ENCODE measurements around the gene PDE11A.
A peak's percentile ranks its signal among the peaks of the same experiment; 100 is the strongest.

Gene PDE11A

GRCh38 chr2:177721087-177721486 lies 351.5 kb downstream of the PDE11A start:
- no peak for FAIRE-seq

GRCh38 chr2:177717831-177718618 lies 354.6 kb downstream of the PDE11A start:
- FAIRE-seq, result peak; percentile 69

GRCh38 chr2:177716484-177716883 lies 356.1 kb downstream of the PDE11A start:
- FAIRE-seq, result no peak

- no peak for FAIRE-seq
Measured at GRCh38 chr2:177715771-177716170, 356.8 kb downstream of the PDE11A start.

GRCh38 chr2:177714704-177715103 lies 357.9 kb downstream of the PDE11A start:
- FAIRE-seq, result no peak

- FAIRE-seq, result no peak
Measured at GRCh38 chr2:177712462-177712861, 360.1 kb downstream of the PDE11A start.

GRCh38 chr2:177711483-177712265 lies 360.9 kb downstream of the PDE11A start:
- FAIRE-seq, result peak; percentile 94

- no peak for FAIRE-seq
Measured at GRCh38 chr2:177710889-177711288, 361.7 kb downstream of the PDE11A start.

GRCh38 chr2:177709986-177710401 lies 362.6 kb downstream of the PDE11A start:
- no peak for FAIRE-seq

GRCh38 chr2:177708660-177709444 lies 363.7 kb downstream of the PDE11A start:
- FAIRE-seq, result no peak

GRCh38 chr2:177708106-177708505 lies 364.5 kb downstream of the PDE11A start:
- no peak for FAIRE-seq

GRCh38 chr2:177705511-177706173 lies 366.9 kb downstream of the PDE11A start:
- no peak for FAIRE-seq

- FAIRE-seq, result no peak
Measured at GRCh38 chr2:177703159-177703558, 369.4 kb downstream of the PDE11A start.

GRCh38 chr2:177698281-177698680 lies 374.3 kb downstream of the PDE11A start:
- FAIRE-seq, result peak; percentile 97

GRCh38 chr2:177694348-177694747 lies 378.2 kb downstream of the PDE11A start:
- no peak for FAIRE-seq

GRCh38 chr2:177693658-177694339 lies 378.8 kb downstream of the PDE11A start:
- FAIRE-seq, result peak; percentile 85

- no peak for FAIRE-seq
Measured at GRCh38 chr2:177692783-177693269, 379.8 kb downstream of the PDE11A start.

- peak; percentile 98 for FAIRE-seq
Measured at GRCh38 chr2:177692042-177692782, 380.4 kb downstream of the PDE11A start.

GRCh38 chr2:177691177-177691576 lies 381.4 kb downstream of the PDE11A start:
- FAIRE-seq, result peak; percentile 81

- no peak for FAIRE-seq
Measured at GRCh38 chr2:177689623-177690022, 383.0 kb downstream of the PDE11A start.

- FAIRE-seq, result peak; percentile 28
Measured at GRCh38 chr2:177688844-177689243, 383.7 kb downstream of the PDE11A start.

All from G401.6 (cell line).